ENCODE results near the gene DEGS2. TPM values are rescaled to one million over a fixed set of nuclear protein-coding genes. Genes with fewer than 3 reads are reported as not detected.

DEGS2 gene
- polyA plus RNA-seq, 5 donors, result 2.3 to 9.9 (median 5.8) TPM

GRCh38 chr14:100149851-100150611, 9.4 kb downstream of the DEGS2 start:
- no peak for DNase-seq

- no peak for DNase-seq
Observed at GRCh38 chr14:100148837-100149731, 10.4 kb downstream of the DEGS2 start.

- DNase-seq, result no peak
Observed at GRCh38 chr14:100147691-100148464, 11.6 kb downstream of the DEGS2 start.

- no peak for DNase-seq
Observed at GRCh38 chr14:100147181-100147631, 12.2 kb downstream of the DEGS2 start.

- no peak for DNase-seq
Observed at GRCh38 chr14:100146531-100147091, 12.8 kb downstream of the DEGS2 start.

GRCh38 chr14:100145682-100146464, 13.6 kb downstream of the DEGS2 start:
- DNase-seq, result no peak

- no peak for DNase-seq
Observed at GRCh38 chr14:100144996-100145646, 14.3 kb downstream of the DEGS2 start.

GRCh38 chr14:100144645-100144995, 14.8 kb downstream of the DEGS2 start:
- DNase-seq, result no peak

- no peak for DNase-seq
Observed at GRCh38 chr14:100143934-100144333, 15.5 kb downstream of the DEGS2 start.

GRCh38 chr14:100143523-100143922, 15.9 kb downstream of the DEGS2 start:
- DNase-seq, result no peak

- peak; percentile 67 to 70 for DNase-seq
Observed at GRCh38 chr14:100142073-100143040, 17.1 kb downstream of the DEGS2 start.

GRCh38 chr14:100141098-100141497, 18.3 kb downstream of the DEGS2 start:
- DNase-seq, result no peak

- peak; percentile 62 for DNase-seq
Observed at GRCh38 chr14:100140452-100141078, 18.9 kb downstream of the DEGS2 start.

- DNase-seq, result no peak
Observed at GRCh38 chr14:100138955-100139354, 20.5 kb downstream of the DEGS2 start.

GRCh38 chr14:100138082-100138787, 21.2 kb downstream of the DEGS2 start:
- no peak for DNase-seq

GRCh38 chr14:100137173-100137572, 22.3 kb downstream of the DEGS2 start:
- DNase-seq, result no peak

- no peak for DNase-seq
Observed at GRCh38 chr14:100135784-100136183, 23.7 kb downstream of the DEGS2 start.

- DNase-seq, result no peak
Observed at GRCh38 chr14:100135073-100135472, 24.4 kb downstream of the DEGS2 start.

Measured in right lung (tissue), 5 donors.